Measurements from ENCODE around the gene HSPA1A. TPM values are rescaled to one million over a fixed set of nuclear protein-coding genes. Genes with fewer than 3 reads are reported as not detected.
A peak's percentile ranks its signal among the peaks of the same experiment; 100 is the strongest.

The HSPA1A gene
- total and polyA plus RNA-seq, 9 of the 15 experiments (the other 6 are each of a cell fraction or from before 2014, with no cell fraction given): 2.2 to 273 (median 107) TPM

GRCh38 chr6:31821301-31822035, 6.1 kb downstream of the HSPA1A start (continued):
- no peak for TF ChIP-seq FOSL1 (tag; conservative IDR thresholded peaks at IDR 0.05)
- TF ChIP-seq TEAD2 (tag; IDR thresholded peaks at IDR 0.05): no peak
- TF ChIP-seq ZNF77 (CRISPR knock-in tag; IDR thresholded peaks at IDR 0.05): no peak
- TF ChIP-seq MXI1 (IDR thresholded peaks at IDR 0.05; ENCODE audit: low read depth, low read length): no peak
- TF ChIP-seq HSF4 (CRISPR knock-in tag; IDR thresholded peaks at IDR 0.05; ENCODE audit: borderline replicate concordance): no peak
- TF ChIP-seq CEBPZ (IDR thresholded peaks at IDR 0.05; ENCODE audit: borderline replicate concordance, low read depth, low read length): no peak
- peak; percentile 83 for TF ChIP-seq RBFOX2 (IDR thresholded peaks at IDR 0.05; ENCODE audit: low read depth, low read length)
- no peak for TF ChIP-seq ESRRA (IDR thresholded peaks at IDR 0.05; ENCODE audit: borderline replicate concordance, low read depth)
- TF ChIP-seq SRF (CRISPR knock-in tag; IDR thresholded peaks at IDR 0.05): 0 out of 4 replicates have a peak, but pooled peaks of 1 of the 2 experiments have one; percentile 4
- TF ChIP-seq MITF (IDR thresholded peaks at IDR 0.05): 0 out of 2 replicates have a peak, but pooled peaks have one; percentile 41
- no peak for TF ChIP-seq BCL6 (CRISPR knock-in tag; IDR thresholded peaks at IDR 0.05)
- TF ChIP-seq ZNF277 (CRISPR knock-in tag; IDR thresholded peaks at IDR 0.05; ENCODE audit: borderline replicate concordance): no peak
- no peak for TF ChIP-seq TBL1XR1 (IDR thresholded peaks at IDR 0.05; ENCODE audit: low read length in 2 of 2)
- no peak for TF ChIP-seq THRA (IDR thresholded peaks at IDR 0.05)
- TF ChIP-seq MYBL2 (IDR thresholded peaks at IDR 0.05; ENCODE audit: low read depth): no peak
- TF ChIP-seq MYBL2 (CRISPR knock-in tag; IDR thresholded peaks at IDR 0.05; ENCODE audit: borderline replicate concordance): no peak
- no peak for TF ChIP-seq ZNF75A (CRISPR knock-in tag; IDR thresholded peaks at IDR 0.05)
- no peak for TF ChIP-seq GATA2 (CRISPR knock-in tag; IDR thresholded peaks at IDR 0.05)
- no peak; the same call in 1 of the 2 replicates for TF ChIP-seq NFATC3 (IDR thresholded peaks at IDR 0.05)
- no peak for TF ChIP-seq CSDE1 (IDR thresholded peaks at IDR 0.05)
- peak; percentile 98 for TF ChIP-seq TRIM28 (IDR thresholded peaks at IDR 0.05)
- TF ChIP-seq ZNF57 (CRISPR knock-in tag; IDR thresholded peaks at IDR 0.05): no peak
- no peak for TF ChIP-seq L3MBTL2 (IDR thresholded peaks at IDR 0.05)
